HepG2 (cell line): Measurements from ENCODE around the gene ABCC3. TPM values are rescaled to one million over a fixed set of nuclear protein-coding genes. Genes with fewer than 3 reads are reported as not detected.

ENCODE experiments used
- AHR ChIP-seq: IDR thresholded peaks from 2 replicates; pipeline ENCODE4 v1.6.1; 2018; ENCODE audit warnings: missing genetic modification reagents, missing compliant biosample characterization
- ARID2 ChIP-seq: sonication (generic); formaldehyde crosslinking; IDR thresholded peaks from 2 replicates; pipeline ENCODE4 v1.8.1; 2022; ENCODE audit warnings: mild to moderate bottlenecking, missing genetic modification reagents, borderline replicate concordance
- ETV6 ChIP-seq: sonication (generic); formaldehyde crosslinking; conservative IDR thresholded peaks from 2 replicates; pipeline ENCODE4 v1.4.0; 2020; ENCODE audit warnings: missing genetic modification reagents
- FOSL2 ChIP-seq: sonication (generic); formaldehyde crosslinking; IDR thresholded peaks from 2 replicates; pipeline ENCODE4 v1.4.0; 2020; ENCODE audit warnings: missing genetic modification reagents
- HNF4G ChIP-seq, 2 experiments: sonication (generic) in 1 of 2; formaldehyde crosslinking in 1 of 2; IDR thresholded peaks; 2 replicates each; pipeline versions ENCODE4 v1.4.0 to v1.6.1; 2011 to 2020; ENCODE audit warnings: borderline replicate concordance in 2 of 2, low read depth in 2 of 2, mild to moderate bottlenecking in 2 of 2, low read length in 1 of 2, missing genetic modification reagents in 1 of 2, moderate library complexity in 1 of 2
- KAT8 ChIP-seq: IDR thresholded peaks from 2 replicates; pipeline ENCODE4 v1.6.1; 2016; ENCODE audit warnings: missing genetic modification reagents, missing compliant biosample characterization
- KDM2A ChIP-seq: sonication (generic); formaldehyde crosslinking; IDR thresholded peaks from 2 replicates; pipeline ENCODE4 v1.4.0; 2020; ENCODE audit warnings: low read depth, missing genetic modification reagents, borderline replicate concordance
- NBN ChIP-seq: fragments of 450-650 bp; conservative IDR thresholded peaks from 2 replicates; pipeline ENCODE4 v1.6.1; 2017
- NFKB2 ChIP-seq: sonication (generic); formaldehyde crosslinking; IDR thresholded peaks from 2 replicates; pipeline ENCODE4 v1.4.0; 2020; ENCODE audit warnings: missing genetic modification reagents, borderline replicate concordance
- NFKBIZ ChIP-seq: IDR thresholded peaks from 2 replicates; pipeline ENCODE4 v1.6.1; 2018; ENCODE audit warnings: missing genetic modification reagents, missing compliant biosample characterization
- SATB2 ChIP-seq: sonication (generic); formaldehyde crosslinking; IDR thresholded peaks from 2 replicates; pipeline ENCODE4 v1.5.0; 2020; ENCODE audit warnings: missing genetic modification reagents
- SMAD9 ChIP-seq: sonication (generic); formaldehyde crosslinking; IDR thresholded peaks from 2 replicates; pipeline ENCODE4 v1.5.1; 2020; ENCODE audit warnings: mild to moderate bottlenecking, missing genetic modification reagents
- SNAPC2 ChIP-seq: sonication (generic); formaldehyde crosslinking; IDR thresholded peaks from 2 replicates; pipeline ENCODE4 v1.8.1; 2022; ENCODE audit warnings: mild to moderate bottlenecking, missing genetic modification reagents
- SP5 ChIP-seq: IDR thresholded peaks from 2 replicates; pipeline ENCODE4 v1.6.1; 2016; ENCODE audit warnings: low read depth, borderline replicate concordance
- TEAD3 ChIP-seq: optimal IDR thresholded peaks from 2 replicates; pipeline ENCODE3; 2016; ENCODE audit warnings: borderline replicate concordance
- TFDP2 ChIP-seq: sonication (generic); formaldehyde crosslinking; IDR thresholded peaks from 2 replicates; pipeline ENCODE4 v1.4.0; 2020; ENCODE audit warnings: missing genetic modification reagents
- ZMYM2 ChIP-seq: sonication (generic); formaldehyde crosslinking; IDR thresholded peaks from 2 replicates; pipeline ENCODE4 v1.8.0; 2022; ENCODE audit warnings: mild to moderate bottlenecking, missing genetic modification reagents
- ZNF138 ChIP-seq: sonication (generic); formaldehyde crosslinking; IDR thresholded peaks from 2 replicates; pipeline ENCODE4 v1.5.0; 2020; ENCODE audit warnings: mild to moderate bottlenecking, low read depth, missing genetic modification reagents
- ZNF264 ChIP-seq: sonication (generic); formaldehyde crosslinking; IDR thresholded peaks from 2 replicates; pipeline ENCODE4 v1.4.0; 2020; ENCODE audit warnings: missing genetic modification reagents
- ZNF564 ChIP-seq: sonication (generic); formaldehyde crosslinking; IDR thresholded peaks from 2 replicates; pipeline ENCODE4 v1.8.1; 2023; ENCODE audit warnings: mild to moderate bottlenecking, missing genetic modification reagents
- ZNF644 ChIP-seq: IDR thresholded peaks from 2 replicates; pipeline ENCODE4 v1.6.1; 2016; ENCODE audit warnings: low read depth
- ZNF710 ChIP-seq: sonication (generic); formaldehyde crosslinking; IDR thresholded peaks from 2 replicates; pipeline ENCODE4 v1.5.0; 2020; ENCODE audit warnings: mild to moderate bottlenecking, missing genetic modification reagents, borderline replicate concordance
- ZNF766 ChIP-seq: sonication (generic); formaldehyde crosslinking; IDR thresholded peaks from 2 replicates; pipeline ENCODE4 v1.5.0; 2020; ENCODE audit warnings: missing genetic modification reagents, borderline replicate concordance
- ZNF788 ChIP-seq: sonication (generic); formaldehyde crosslinking; IDR thresholded peaks from 2 replicates; pipeline ENCODE4 v1.5.0; 2020; ENCODE audit warnings: mild to moderate bottlenecking, missing genetic modification reagents, borderline replicate concordance
- polyA plus RNA-seq, 8 experiments: library from polyadenylated mRNA; depleted of rRNA in 3 of 8; stranded (reverse) in 7 of 8; unstranded in 1 of 8; fragments of >200 nt; fragmentation: Illumina TruSeq in 4 of 8; extraction: Trizol in 4 of 8; gene quantifications; 2 replicates each; pipeline versions ENCODE4 v1.2.1 to v1.2.3, GENCODE V29; 2011 to 2016; ENCODE audit warnings: low read depth in 4 of 8, missing spikeins in 1 of 8, mixed read lengths in 1 of 8; ENCODE audit not compliant: insufficient read depth in 1 of 8
- total RNA-seq, 5 experiments: library from RNA; depleted of rRNA; stranded (reverse); fragments of >200 nt; fragmentation: Illumina TruSeq; extraction: Trizol; gene quantifications; 2 replicates each; pipeline ENCODE4 v1.2.3, GENCODE V29; 2016; ENCODE audit warnings: low read depth in 1 of 5
- TF ChIP-seq, protein P1 (sequence below): sonication (generic); formaldehyde crosslinking; IDR thresholded peaks from 2 replicates; pipeline ENCODE4 v1.4.0; 2020; ENCODE audit warnings: missing genetic modification reagents

ABCC3 gene
- total and polyA plus RNA-seq, 2 of the 13 experiments (the other 11 are each of a cell fraction or from before 2014, with no cell fraction given), result 25.2 to 50.7 TPM

DNA sequence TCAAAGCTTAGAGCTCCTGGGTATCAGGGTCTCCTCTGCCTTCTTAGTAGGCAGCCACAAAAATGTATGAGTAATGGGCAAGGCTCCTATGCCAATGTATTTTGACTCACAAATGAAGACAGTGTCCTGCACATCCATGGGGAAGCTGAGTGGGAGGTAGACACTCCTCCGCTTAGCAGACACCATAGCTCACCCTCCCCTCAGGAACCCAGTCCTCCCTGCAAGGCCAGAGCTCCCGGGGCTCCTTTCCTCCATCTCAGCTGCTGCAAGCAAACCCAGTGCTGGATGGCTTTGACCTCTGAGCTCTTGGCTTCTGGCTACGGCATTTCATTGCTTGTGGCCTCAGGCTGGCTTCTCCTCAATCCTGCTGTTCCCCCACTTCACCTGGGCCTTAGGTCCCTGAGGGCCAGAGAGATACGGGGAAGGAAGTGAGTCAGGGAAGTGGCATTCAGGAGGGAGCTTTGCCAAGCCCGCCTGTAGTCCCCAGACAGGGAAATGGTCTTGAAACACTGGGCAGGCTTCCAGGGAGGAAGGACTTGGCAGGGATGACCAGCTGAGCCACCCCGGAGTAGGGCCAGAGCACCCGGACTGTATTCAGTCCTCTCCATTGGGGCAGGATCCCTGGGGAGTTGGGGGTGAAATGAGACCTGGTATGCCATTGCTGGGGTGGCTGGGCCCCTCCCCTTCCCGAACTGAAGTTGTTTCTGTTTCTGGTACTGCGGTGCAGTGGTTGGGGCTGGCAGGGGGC lies 4.5 kb downstream of the ABCC3 start (continued):
- no peak for TF ChIP-seq ZNF138
- TF ChIP-seq ARID2 (CRISPR knock-in tag), result no peak
- TF ChIP-seq NFKBIZ (CRISPR knock-in tag), result 0 out of 2 replicates have a peak, but pooled peaks have one; percentile 21
- TF ChIP-seq ZNF644 (CRISPR knock-in tag), result 0 out of 2 replicates have a peak, but pooled peaks have one; percentile 28
- TF ChIP-seq SNAPC2 (CRISPR knock-in tag), result no peak
- no peak for TF ChIP-seq SP5
- peak; percentile 47; the same call in 1 of the 2 replicates for TF ChIP-seq HNF4G (IDR thresholded peaks at IDR 0.05; ENCODE audit: borderline replicate concordance, low read depth, low read length)
- no peak for TF ChIP-seq HNF4G (CRISPR knock-in tag; IDR thresholded peaks at IDR 0.05; ENCODE audit: borderline replicate concordance, low read depth)
- peak; percentile 83 for TF ChIP-seq TEAD3 (CRISPR knock-in tag)
- TF ChIP-seq ZMYM2, result peak; percentile 59; the same call in 1 of the 2 replicates
- TF ChIP-seq ZNF710, result peak; percentile 61; the same call in 1 of the 2 replicates
- 0 out of 2 replicates have a peak, but pooled peaks have one; percentile 19 for TF ChIP-seq KDM2A (CRISPR knock-in tag)
- 0 out of 2 replicates have a peak, but pooled peaks have one; percentile 26 for TF ChIP-seq AHR (CRISPR knock-in tag)
- no peak for TF ChIP-seq ZNF564 (CRISPR knock-in tag)
- TF ChIP-seq SMAD9 (CRISPR knock-in tag), result no peak
- TF ChIP-seq TFDP2 (CRISPR knock-in tag), result no peak
- no peak for TF ChIP-seq SATB2 (CRISPR knock-in tag)
- 0 out of 2 replicates have a peak, but pooled peaks have one; percentile 16 for TF ChIP-seq KAT8 (CRISPR knock-in tag)
- TF ChIP-seq ZNF788, result peak; percentile 55; the same call in 1 of the 2 replicates
- peak; percentile 95 for TF ChIP-seq FOSL2 (CRISPR knock-in tag)
- TF ChIP-seq, protein P1, sequence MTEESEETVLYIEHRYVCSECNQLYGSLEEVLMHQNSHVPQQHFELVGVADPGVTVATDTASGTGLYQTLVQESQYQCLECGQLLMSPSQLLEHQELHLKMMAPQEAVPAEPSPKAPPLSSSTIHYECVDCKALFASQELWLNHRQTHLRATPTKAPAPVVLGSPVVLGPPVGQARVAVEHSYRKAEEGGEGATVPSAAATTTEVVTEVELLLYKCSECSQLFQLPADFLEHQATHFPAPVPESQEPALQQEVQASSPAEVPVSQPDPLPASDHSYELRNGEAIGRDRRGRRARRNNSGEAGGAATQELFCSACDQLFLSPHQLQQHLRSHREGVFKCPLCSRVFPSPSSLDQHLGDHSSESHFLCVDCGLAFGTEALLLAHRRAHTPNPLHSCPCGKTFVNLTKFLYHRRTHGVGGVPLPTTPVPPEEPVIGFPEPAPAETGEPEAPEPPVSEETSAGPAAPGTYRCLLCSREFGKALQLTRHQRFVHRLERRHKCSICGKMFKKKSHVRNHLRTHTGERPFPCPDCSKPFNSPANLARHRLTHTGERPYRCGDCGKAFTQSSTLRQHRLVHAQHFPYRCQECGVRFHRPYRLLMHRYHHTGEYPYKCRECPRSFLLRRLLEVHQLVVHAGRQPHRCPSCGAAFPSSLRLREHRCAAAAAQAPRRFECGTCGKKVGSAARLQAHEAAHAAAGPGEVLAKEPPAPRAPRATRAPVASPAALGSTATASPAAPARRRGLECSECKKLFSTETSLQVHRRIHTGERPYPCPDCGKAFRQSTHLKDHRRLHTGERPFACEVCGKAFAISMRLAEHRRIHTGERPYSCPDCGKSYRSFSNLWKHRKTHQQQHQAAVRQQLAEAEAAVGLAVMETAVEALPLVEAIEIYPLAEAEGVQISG (CRISPR knock-in tag), result 0 out of 2 replicates have a peak, but pooled peaks have one; percentile 32
- TF ChIP-seq ZNF264 (CRISPR knock-in tag), result peak; percentile 14; the same call in 1 of the 2 replicates
- TF ChIP-seq ETV6 (CRISPR knock-in tag), result no peak
- TF ChIP-seq NFKB2 (CRISPR knock-in tag), result 0 out of 2 replicates have a peak, but pooled peaks have one; percentile 6
- no peak for TF ChIP-seq ZNF766 (CRISPR knock-in tag)
- no peak for TF ChIP-seq NBN
